GM23338 (cell line): ENCODE data around the gene ETNPPL. TPM values are rescaled to one million over a fixed set of nuclear protein-coding genes. Genes with fewer than 3 reads are reported as not detected.

Source experiments
- ATAC-seq: fragments of 200-7000 bp; cut with Tn5 transposase; 3 replicates; pipeline ENCODE4 v1.9.1; 2020
- DNase-seq: peaks from one replicate; pipeline ENCODE4 v3.0.0-alpha.2; 2015; ENCODE audit warnings: low spot score
- H2AFZ ChIP-seq: fragments of 200-600 bp; sonication (generic); 2 replicates; pipeline ENCODE4 v1.8.0; 2016; ENCODE audit warnings: antibody characterized with exemption, mild to moderate bottlenecking, moderate library complexity
- H3F3A ChIP-seq: fragments of 200-600 bp; sonication (generic); replicated peaks from 2 replicates; pipeline ENCODE4 v1.8.0; 2017; ENCODE audit warnings: antibody characterized with exemption, mixed run types, low read depth
- H3K27ac ChIP-seq: fragments of 200-600 bp; sonication (generic); 2 replicates; pipeline ENCODE4 v1.6.1; 2016; ENCODE audit warnings: low read depth
- H3K27me3 ChIP-seq: fragments of 200-600 bp; sonication (generic); 2 replicates; pipeline ENCODE4 v1.8.0; 2016; ENCODE audit warnings: mild to moderate bottlenecking, mixed run types, moderate library complexity; ENCODE audit not compliant: insufficient read depth
- H3K36me3 ChIP-seq: fragments of 200-600 bp; sonication (generic); 2 replicates; pipeline ENCODE4 v1.8.0; 2016; ENCODE audit warnings: mild to moderate bottlenecking; ENCODE audit not compliant: insufficient read depth
- H3K4me1 ChIP-seq: fragments of 200-600 bp; sonication (generic); 2 replicates; pipeline ENCODE4 v1.8.0; 2016; ENCODE audit warnings: mild to moderate bottlenecking, moderate library complexity; ENCODE audit not compliant: insufficient read depth
- H3K4me2 ChIP-seq: fragments of 200-600 bp; sonication (generic); 2 replicates; pipeline ENCODE4 v1.7.1; 2017; ENCODE audit warnings: mixed run types
- H3K4me3 ChIP-seq: fragments of 200-600 bp; sonication (generic); 2 replicates; pipeline ENCODE4 v1.6.1; 2016; ENCODE audit warnings: mixed run types
- H3K79me2 ChIP-seq: fragments of 200-600 bp; sonication (generic); replicated peaks from 2 replicates; pipeline ENCODE4 v1.8.0; 2017; ENCODE audit warnings: mild to moderate bottlenecking; ENCODE audit not compliant: insufficient read depth
- H3K9me2 ChIP-seq: fragments of 200-600 bp; sonication (generic); 2 replicates; pipeline ENCODE4 v1.8.0; 2017; ENCODE audit not compliant: insufficient read depth
- H4K20me1 ChIP-seq: fragments of 200-600 bp; sonication (generic); replicated peaks from 2 replicates; pipeline ENCODE4 v1.8.0; 2017; ENCODE audit warnings: mild to moderate bottlenecking; ENCODE audit not compliant: insufficient read depth
- H3K27ac Mint-ChIP-seq: 2 replicates; pipeline ENCODE4 v1.8.0; 2020; ENCODE audit warnings: inconsistent platforms, mild to moderate bottlenecking, moderate library complexity, mixed read lengths
- H3K27me3 Mint-ChIP-seq: 3 replicates; pipeline ENCODE4 v1.8.0; 2022; ENCODE audit warnings: low read depth, mild to moderate bottlenecking, moderate library complexity, mixed read lengths, inconsistent platforms; ENCODE audit not compliant: insufficient read depth, poor library complexity
- H3K36me3 Mint-ChIP-seq: 3 replicates; pipeline ENCODE4 v1.8.0; 2021; ENCODE audit warnings: low read depth, mild to moderate bottlenecking, inconsistent platforms, moderate library complexity, mixed read lengths
- H3K4me1 Mint-ChIP-seq: 3 replicates; pipeline ENCODE4 v1.8.0; 2020; ENCODE audit warnings: mild to moderate bottlenecking, inconsistent platforms, mixed read lengths
- H3K4me3 Mint-ChIP-seq: 3 replicates; pipeline ENCODE4 v1.8.0; 2021; ENCODE audit warnings: moderate library complexity, mild to moderate bottlenecking, inconsistent platforms, mixed read lengths
- H3K9me3 Mint-ChIP-seq: 3 replicates; pipeline ENCODE4 v1.8.0; 2020; ENCODE audit warnings: moderate library complexity, mild to moderate bottlenecking, inconsistent platforms, mixed read lengths
- CREB1 ChIP-seq: fragments of 250-450 bp; sonication (Bioruptor Pico); IDR thresholded peaks from 2 replicates; pipeline ENCODE4 v1.5.0; 2020; ENCODE audit warnings: low read depth, mild to moderate bottlenecking, moderate library complexity
- EZH2 ChIP-seq: fragments of 200-600 bp; sonication (generic); IDR thresholded peaks from one replicate; pipeline ENCODE4 v1.8.0; 2017; ENCODE audit warnings: antibody characterized with exemption, mild to moderate bottlenecking, low read depth; ENCODE audit not compliant: unreplicated experiment
- EZH2phosphoT487 ChIP-seq: fragments of 200-600 bp; sonication (generic); IDR thresholded peaks from one replicate; pipeline ENCODE4 v1.8.1; 2018; ENCODE audit warnings: antibody characterized with exemption; ENCODE audit not compliant: unreplicated experiment
- JUNB ChIP-seq: IDR thresholded peaks from one replicate; pipeline ENCODE4 v1.6.1; 2016; ENCODE audit warnings: antibody characterized with exemption; ENCODE audit not compliant: unreplicated experiment
- POLR2AphosphoS5 ChIP-seq: IDR thresholded peaks from 2 replicates; pipeline ENCODE4 v1.6.1; 2016; ENCODE audit warnings: antibody characterized with exemption, low read depth
- REST ChIP-seq: IDR thresholded peaks from one replicate; pipeline ENCODE4 v1.6.1; 2018; ENCODE audit warnings: antibody characterized with exemption; ENCODE audit not compliant: unreplicated experiment
- STAT1 ChIP-seq: IDR thresholded peaks from one replicate; pipeline ENCODE4 v1.6.1; 2016; ENCODE audit warnings: antibody characterized with exemption; ENCODE audit not compliant: unreplicated experiment
- polyA plus RNA-seq: library from polyadenylated mRNA; unstranded; fragments of >200 nt; fragmentation: Nextera tagmentation; extraction: Ambion mirVana; gene quantifications from 2 replicates; pipeline ENCODE4 v1.2.1, GENCODE V29; 2016
- total RNA-seq: library from RNA; depleted of rRNA; stranded (reverse); fragments of >200 nt; shearing (Covaris generic); gene quantifications from 2 replicates; pipeline ENCODE4 v1.2.3, GENCODE V29; 2014
- TF ChIP-seq, protein P1 (sequence below): IDR thresholded peaks from 2 replicates; pipeline ENCODE4 v1.6.1; 2016; ENCODE audit warnings: antibody characterized with exemption
- TF ChIP-seq, protein P2 (sequence below), 2 experiments: fragments of 200-600 bp in 1 of 2; sonication (generic) in 1 of 2; conservative IDR thresholded peaks; 2 replicates each; pipeline versions ENCODE4 v1.5.1 to v1.6.1; 2016 to 2017; ENCODE audit warnings: antibody characterized with exemption in 2 of 2, low read depth in 2 of 2, mild to moderate bottlenecking in 2 of 2, moderate library complexity in 1 of 2
- TF ChIP-seq, protein P3 (sequence below): fragments of 250-450 bp; sonication (Bioruptor Pico); IDR thresholded peaks from 2 replicates; pipeline ENCODE4 v1.5.0; 2020; ENCODE audit warnings: mild to moderate bottlenecking, moderate library complexity

Gene ETNPPL
- total and polyA plus RNA-seq, 2 experiments from 2014 or later = 1.2 to 1.5 TPM

DNA sequence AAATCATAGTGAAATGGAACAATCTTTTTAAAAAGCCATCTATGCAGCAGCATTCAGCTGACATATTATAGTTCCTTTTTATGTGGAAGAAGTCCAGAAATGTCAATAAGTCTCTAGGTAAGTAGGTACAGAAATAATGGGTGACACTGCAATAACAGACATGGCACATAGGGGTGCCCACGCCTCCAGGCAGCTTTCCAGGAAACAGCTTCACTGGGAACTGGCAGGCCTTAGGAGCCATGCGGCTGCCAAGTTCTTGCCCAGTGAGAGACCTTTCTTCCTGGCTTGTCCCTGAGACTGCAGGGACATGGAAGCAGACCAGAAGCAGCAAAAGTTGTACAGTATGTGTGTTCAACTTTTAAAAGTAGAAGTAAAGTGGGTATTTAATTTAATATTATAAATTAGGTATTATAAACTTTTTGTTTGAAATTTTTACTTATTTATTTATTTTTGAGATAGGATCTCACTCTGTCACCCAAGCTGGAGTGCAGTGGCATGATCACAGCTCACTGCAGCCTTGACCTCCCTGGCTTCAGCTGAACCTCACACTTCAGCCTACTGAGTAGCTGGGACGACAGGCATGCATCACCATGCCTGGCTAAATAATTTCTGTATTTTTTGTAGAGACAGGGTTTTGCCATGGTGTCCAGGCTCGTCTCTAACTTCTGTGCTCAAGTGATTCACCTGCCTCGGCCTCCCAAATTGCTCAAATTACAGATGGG lies 12.1 kb upstream of the ETNPPL start (continued):
- TF ChIP-seq, protein P1, sequence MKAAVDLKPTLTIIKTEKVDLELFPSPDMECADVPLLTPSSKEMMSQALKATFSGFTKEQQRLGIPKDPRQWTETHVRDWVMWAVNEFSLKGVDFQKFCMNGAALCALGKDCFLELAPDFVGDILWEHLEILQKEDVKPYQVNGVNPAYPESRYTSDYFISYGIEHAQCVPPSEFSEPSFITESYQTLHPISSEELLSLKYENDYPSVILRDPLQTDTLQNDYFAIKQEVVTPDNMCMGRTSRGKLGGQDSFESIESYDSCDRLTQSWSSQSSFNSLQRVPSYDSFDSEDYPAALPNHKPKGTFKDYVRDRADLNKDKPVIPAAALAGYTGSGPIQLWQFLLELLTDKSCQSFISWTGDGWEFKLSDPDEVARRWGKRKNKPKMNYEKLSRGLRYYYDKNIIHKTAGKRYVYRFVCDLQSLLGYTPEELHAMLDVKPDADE = no peak
- TF ChIP-seq POLR2AphosphoS5 (no peak), JUNB (no peak)
- TF ChIP-seq, protein P2, sequence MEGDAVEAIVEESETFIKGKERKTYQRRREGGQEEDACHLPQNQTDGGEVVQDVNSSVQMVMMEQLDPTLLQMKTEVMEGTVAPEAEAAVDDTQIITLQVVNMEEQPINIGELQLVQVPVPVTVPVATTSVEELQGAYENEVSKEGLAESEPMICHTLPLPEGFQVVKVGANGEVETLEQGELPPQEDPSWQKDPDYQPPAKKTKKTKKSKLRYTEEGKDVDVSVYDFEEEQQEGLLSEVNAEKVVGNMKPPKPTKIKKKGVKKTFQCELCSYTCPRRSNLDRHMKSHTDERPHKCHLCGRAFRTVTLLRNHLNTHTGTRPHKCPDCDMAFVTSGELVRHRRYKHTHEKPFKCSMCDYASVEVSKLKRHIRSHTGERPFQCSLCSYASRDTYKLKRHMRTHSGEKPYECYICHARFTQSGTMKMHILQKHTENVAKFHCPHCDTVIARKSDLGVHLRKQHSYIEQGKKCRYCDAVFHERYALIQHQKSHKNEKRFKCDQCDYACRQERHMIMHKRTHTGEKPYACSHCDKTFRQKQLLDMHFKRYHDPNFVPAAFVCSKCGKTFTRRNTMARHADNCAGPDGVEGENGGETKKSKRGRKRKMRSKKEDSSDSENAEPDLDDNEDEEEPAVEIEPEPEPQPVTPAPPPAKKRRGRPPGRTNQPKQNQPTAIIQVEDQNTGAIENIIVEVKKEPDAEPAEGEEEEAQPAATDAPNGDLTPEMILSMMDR (conservative IDR thresholded peaks at IDR 0.05; ENCODE audit: low read depth in 2 of 2) = no peak

- Histone ChIP-seq H3K79me2 (no peaks in the 10 kb centered on the region), H3F3A (no peaks in the 10 kb centered on the region), H3K9me2 (no peaks in the 10 kb centered on the region), H2AFZ (no peak overlapping the region), H3K4me1 (peaks cover 10% of the 10 kb centered on the region), H3K36me3 (no peaks in the 10 kb centered on the region), H4K20me1 (no peaks in the 10 kb centered on the region), H3K27ac (no peak overlapping the region), H3K27me3 (no peaks in the 10 kb centered on the region), H3K4me2 (no peak overlapping the region), H3K4me3 (no peak overlapping the region)
- H3K4me3 Mint-ChIP-seq = no peak overlapping the region
- ATAC-seq = no peak
- peaks cover 2% of the 10 kb centered on the region for H3K27me3 Mint-ChIP-seq
- no peaks in the 10 kb centered on the region; the same call in 2 of the 3 replicates for H3K36me3 Mint-ChIP-seq
- DNase-seq = no peak
- no peaks in the 10 kb centered on the region; the same call in 2 of the 3 replicates for H3K9me3 Mint-ChIP-seq
- peaks cover 6% of the 10 kb centered on the region for H3K4me1 Mint-ChIP-seq
- H3K27ac Mint-ChIP-seq = no peak overlapping the region
- TF ChIP-seq CREB1 (CRISPR knock-in tag) = no peak
- no peak for TF ChIP-seq EZH2
- TF ChIP-seq, protein P1 = no peak
- TF ChIP-seq EZH2phosphoT487 = no peak
- TF ChIP-seq POLR2AphosphoS5 = no peak
- TF ChIP-seq, protein P3, sequence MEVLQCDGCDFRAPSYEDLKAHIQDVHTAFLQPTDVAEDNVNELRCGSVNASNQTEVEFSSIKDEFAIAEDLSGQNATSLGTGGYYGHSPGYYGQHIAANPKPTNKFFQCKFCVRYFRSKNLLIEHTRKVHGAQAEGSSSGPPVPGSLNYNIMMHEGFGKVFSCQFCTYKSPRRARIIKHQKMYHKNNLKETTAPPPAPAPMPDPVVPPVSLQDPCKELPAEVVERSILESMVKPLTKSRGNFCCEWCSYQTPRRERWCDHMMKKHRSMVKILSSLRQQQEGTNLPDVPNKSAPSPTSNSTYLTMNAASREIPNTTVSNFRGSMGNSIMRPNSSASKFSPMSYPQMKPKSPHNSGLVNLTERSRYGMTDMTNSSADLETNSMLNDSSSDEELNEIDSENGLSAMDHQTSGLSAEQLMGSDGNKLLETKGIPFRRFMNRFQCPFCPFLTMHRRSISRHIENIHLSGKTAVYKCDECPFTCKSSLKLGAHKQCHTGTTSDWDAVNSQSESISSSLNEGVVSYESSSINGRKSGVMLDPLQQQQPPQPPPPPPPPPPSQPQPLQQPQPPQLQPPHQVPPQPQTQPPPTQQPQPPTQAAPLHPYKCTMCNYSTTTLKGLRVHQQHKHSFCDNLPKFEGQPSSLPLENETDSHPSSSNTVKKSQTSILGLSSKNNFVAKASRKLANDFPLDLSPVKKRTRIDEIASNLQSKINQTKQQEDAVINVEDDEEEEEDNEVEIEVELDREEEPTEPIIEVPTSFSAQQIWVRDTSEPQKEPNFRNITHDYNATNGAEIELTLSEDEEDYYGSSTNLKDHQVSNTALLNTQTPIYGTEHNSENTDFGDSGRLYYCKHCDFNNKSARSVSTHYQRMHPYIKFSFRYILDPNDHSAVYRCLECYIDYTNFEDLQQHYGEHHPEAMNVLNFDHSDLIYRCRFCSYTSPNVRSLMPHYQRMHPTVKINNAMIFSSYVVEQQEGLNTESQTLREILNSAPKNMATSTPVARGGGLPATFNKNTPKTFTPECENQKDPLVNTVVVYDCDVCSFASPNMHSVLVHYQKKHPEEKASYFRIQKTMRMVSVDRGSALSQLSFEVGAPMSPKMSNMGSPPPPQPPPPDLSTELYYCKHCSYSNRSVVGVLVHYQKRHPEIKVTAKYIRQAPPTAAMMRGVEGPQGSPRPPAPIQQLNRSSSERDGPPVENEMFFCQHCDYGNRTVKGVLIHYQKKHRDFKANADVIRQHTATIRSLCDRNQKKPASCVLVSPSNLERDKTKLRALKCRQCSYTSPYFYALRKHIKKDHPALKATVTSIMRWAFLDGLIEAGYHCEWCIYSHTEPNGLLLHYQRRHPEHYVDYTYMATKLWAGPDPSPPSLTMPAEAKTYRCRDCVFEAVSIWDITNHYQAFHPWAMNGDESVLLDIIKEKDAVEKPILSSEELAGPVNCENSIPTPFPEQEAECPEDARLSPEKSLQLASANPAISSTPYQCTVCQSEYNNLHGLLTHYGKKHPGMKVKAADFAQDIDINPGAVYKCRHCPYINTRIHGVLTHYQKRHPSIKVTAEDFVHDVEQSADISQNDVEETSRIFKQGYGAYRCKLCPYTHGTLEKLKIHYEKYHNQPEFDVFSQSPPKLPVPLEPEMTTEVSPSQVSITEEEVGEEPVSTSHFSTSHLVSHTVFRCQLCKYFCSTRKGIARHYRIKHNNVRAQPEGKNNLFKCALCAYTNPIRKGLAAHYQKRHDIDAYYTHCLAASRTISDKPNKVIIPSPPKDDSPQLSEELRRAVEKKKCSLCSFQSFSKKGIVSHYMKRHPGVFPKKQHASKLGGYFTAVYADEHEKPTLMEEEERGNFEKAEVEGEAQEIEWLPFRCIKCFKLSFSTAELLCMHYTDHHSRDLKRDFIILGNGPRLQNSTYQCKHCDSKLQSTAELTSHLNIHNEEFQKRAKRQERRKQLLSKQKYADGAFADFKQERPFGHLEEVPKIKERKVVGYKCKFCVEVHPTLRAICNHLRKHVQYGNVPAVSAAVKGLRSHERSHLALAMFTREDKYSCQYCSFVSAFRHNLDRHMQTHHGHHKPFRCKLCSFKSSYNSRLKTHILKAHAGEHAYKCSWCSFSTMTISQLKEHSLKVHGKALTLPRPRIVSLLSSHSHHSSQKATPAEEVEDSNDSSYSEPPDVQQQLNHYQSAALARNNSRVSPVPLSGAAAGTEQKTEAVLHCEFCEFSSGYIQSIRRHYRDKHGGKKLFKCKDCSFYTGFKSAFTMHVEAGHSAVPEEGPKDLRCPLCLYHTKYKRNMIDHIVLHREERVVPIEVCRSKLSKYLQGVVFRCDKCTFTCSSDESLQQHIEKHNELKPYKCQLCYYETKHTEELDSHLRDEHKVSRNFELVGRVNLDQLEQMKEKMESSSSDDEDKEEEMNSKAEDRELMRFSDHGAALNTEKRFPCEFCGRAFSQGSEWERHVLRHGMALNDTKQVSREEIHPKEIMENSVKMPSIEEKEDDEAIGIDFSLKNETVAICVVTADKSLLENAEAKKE = no peak
- TF ChIP-seq STAT1 = no peak
- no peak for TF ChIP-seq REST
Measured at GRCh38 chr4:108772402-108772801, 9.5 kb upstream of the ETNPPL start.
